ENCODE results near the gene SSH3. TPM values are rescaled to one million over a fixed set of nuclear protein-coding genes. Genes with fewer than 3 reads are reported as not detected.

Gene SSH3
- polyA plus RNA-seq, 1 donor from 2014 or later, result 0.89 TPM

GRCh38 chr11:67357831-67358670 is 54.7 kb downstream of the SSH3 start:
- no peak overlapping the region for H2AFZ ChIP-seq (ENCODE audit: low read depth, low read length)
- H3K4me2 ChIP-seq (ENCODE audit: low read length), result no peak overlapping the region
- H3K27ac ChIP-seq (ENCODE audit: low read length), result no peak overlapping the region
- TF ChIP-seq REST (IDR thresholded peaks at IDR 0.05; ENCODE audit: borderline replicate concordance), result no peak
- TF ChIP-seq RAD21 (conservative IDR thresholded peaks at IDR 0.05), result no peak
- TF ChIP-seq MXI1 (conservative IDR thresholded peaks at IDR 0.05; ENCODE audit: poor library complexity, severe bottlenecking), result no peak
- TF ChIP-seq POLR2AphosphoS5 (IDR thresholded peaks at IDR 0.05), result no peak
- TF ChIP-seq EZH2 (IDR thresholded peaks at IDR 0.05; ENCODE audit: borderline replicate concordance, insufficient read depth, low read length, poor library complexity, severe bottlenecking), result no peak
- TF ChIP-seq EP300 (conservative IDR thresholded peaks at IDR 0.05; ENCODE audit: poor library complexity, severe bottlenecking), result no peak
- TF ChIP-seq SMC3 (conservative IDR thresholded peaks at IDR 0.05; ENCODE audit: poor library complexity), result no peak
- no peak for TF ChIP-seq CTCF (IDR thresholded peaks at IDR 0.05; ENCODE audit: poor library complexity, severe bottlenecking)
- TF ChIP-seq TAF1 (IDR thresholded peaks at IDR 0.05; ENCODE audit: low read depth), result no peak
- no peaks in the 10 kb centered on the region for H3K27me3 ChIP-seq (ENCODE audit: insufficient read depth, low read depth, low read length)
- H4K20me1 ChIP-seq (ENCODE audit: insufficient read depth), result no peaks in the 10 kb centered on the region
- H3K9me3 ChIP-seq (ENCODE audit: low read length), result no peaks in the 10 kb centered on the region
- H3K9ac ChIP-seq (ENCODE audit: low read length), result no peak overlapping the region
- H3F3A ChIP-seq (ENCODE audit: insufficient read depth, low read length, poor library complexity, severe bottlenecking), result no peaks in the 10 kb centered on the region
- no peaks in the 10 kb centered on the region for H3K9me2 ChIP-seq (ENCODE audit: insufficient read depth, low read length)
- H3K79me2 ChIP-seq (replicated peaks; ENCODE audit: insufficient read depth, low read length), result no peaks in the 10 kb centered on the region
- no peaks in the 10 kb centered on the region for H3K36me3 ChIP-seq (ENCODE audit: insufficient read depth, low read length)
- no peak overlapping the region for H3K4me3 ChIP-seq (ENCODE audit: low read length)

Small RNA genes lying within 50 kb of the gene (small RNA-seq; reads per million reads assigned to genes)
- 0 to 0.08 (median 0) reads per million in 3 experiments for gene RN7SKP239

Other genes with a start within 250 kb of the SSH3 start
- gene RHOD, start 246.7 kb upstream of the SSH3 start, polyA plus RNA-seq, result 0.28 TPM in 1 of 2 replicates, not detected in the other
- gene KDM2A, start 184.3 kb upstream of the SSH3 start, polyA plus RNA-seq, result 10.3 and 12.4 TPM in 2 replicates
- 47.3 and 59.1 TPM in 2 replicates for gene GRK2, start 37.1 kb upstream of the SSH3 start, polyA plus RNA-seq
- 93.5 and 111 TPM in 2 replicates for gene ANKRD13D, start 14.2 kb upstream of the SSH3 start, polyA plus RNA-seq
- 6.0 and 6.8 TPM in 2 replicates for gene POLD4, start 50.0 kb downstream of the SSH3 start, polyA plus RNA-seq
- 0.34 TPM in 1 of 2 replicates, not detected in the other for gene CLCF1, start 70.1 kb downstream of the SSH3 start, polyA plus RNA-seq
- 59.6 and 76.2 TPM in 2 replicates for gene RAD9A, start 88.5 kb downstream of the SSH3 start, polyA plus RNA-seq
- 102 and 106 TPM in 2 replicates for gene PPP1CA, start 98.3 kb downstream of the SSH3 start, polyA plus RNA-seq
- gene TBC1D10C, start 100.6 kb downstream of the SSH3 start, polyA plus RNA-seq, result not detected in 2 replicates
- gene CARNS1, start 112.1 kb downstream of the SSH3 start, polyA plus RNA-seq, result not detected in 2 replicates
- 92.8 and 95.0 TPM in 2 replicates for gene RPS6KB2, start 125.0 kb downstream of the SSH3 start, polyA plus RNA-seq
- gene PTPRCAP, start 134.2 kb downstream of the SSH3 start, polyA plus RNA-seq, result 1.7 and 3.4 TPM in 2 replicates
- gene CORO1B, start 139.9 kb downstream of the SSH3 start, polyA plus RNA-seq, result 56.7 and 72.3 TPM in 2 replicates
- gene GPR152, start 149.2 kb downstream of the SSH3 start, polyA plus RNA-seq, result not detected in 2 replicates
- gene CABP4, start 151.8 kb downstream of the SSH3 start, polyA plus RNA-seq, result not detected in 2 replicates
- gene TMEM134, start 165.7 kb downstream of the SSH3 start, polyA plus RNA-seq, result 50.3 and 61.9 TPM in 2 replicates
- gene AIP, start 179.5 kb downstream of the SSH3 start, polyA plus RNA-seq, result 83.9 and 121 TPM in 2 replicates
- 25.8 and 37.2 TPM in 2 replicates for gene PITPNM1, start 201.8 kb downstream of the SSH3 start, polyA plus RNA-seq
- 18.1 and 22.4 TPM in 2 replicates for gene CDK2AP2, start 204.6 kb downstream of the SSH3 start, polyA plus RNA-seq
- not detected in 2 replicates for gene CABP2, start 219.9 kb downstream of the SSH3 start, polyA plus RNA-seq

Data from neural cell (in vitro differentiated cells).